GM12801 (cell line): Measurements from ENCODE around the gene PNPLA6.

Experiments
- TF ChIP-seq, protein P1 (sequence below): IDR thresholded peaks from one replicate; pipeline ENCODE4 v1.5.1; 2011; ENCODE audit warnings: control low read depth; ENCODE audit not compliant: insufficient read length; ENCODE audit errors: extremely low read depth

The PNPLA6 gene

DNA sequence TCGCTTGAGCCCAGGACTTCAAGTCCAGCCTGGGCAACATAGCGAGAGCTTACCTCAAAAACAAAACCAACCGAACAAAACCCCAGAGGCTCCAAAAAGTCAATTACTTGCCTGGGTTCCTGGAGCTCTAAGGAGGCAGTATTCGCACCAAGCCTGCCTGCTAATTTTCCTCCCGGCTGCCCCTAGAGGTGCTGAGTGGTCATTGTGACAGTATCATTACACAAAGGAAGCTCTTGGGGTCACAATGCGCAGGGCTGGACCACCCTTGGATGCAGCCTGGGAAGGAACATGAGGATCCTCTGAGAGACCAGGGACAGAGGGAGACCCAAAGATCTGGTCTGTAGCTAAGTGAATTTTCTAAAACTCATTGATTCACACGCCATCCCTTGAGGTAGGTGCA is 38.2 kb upstream of the PNPLA6 start:
- TF ChIP-seq, protein P1, sequence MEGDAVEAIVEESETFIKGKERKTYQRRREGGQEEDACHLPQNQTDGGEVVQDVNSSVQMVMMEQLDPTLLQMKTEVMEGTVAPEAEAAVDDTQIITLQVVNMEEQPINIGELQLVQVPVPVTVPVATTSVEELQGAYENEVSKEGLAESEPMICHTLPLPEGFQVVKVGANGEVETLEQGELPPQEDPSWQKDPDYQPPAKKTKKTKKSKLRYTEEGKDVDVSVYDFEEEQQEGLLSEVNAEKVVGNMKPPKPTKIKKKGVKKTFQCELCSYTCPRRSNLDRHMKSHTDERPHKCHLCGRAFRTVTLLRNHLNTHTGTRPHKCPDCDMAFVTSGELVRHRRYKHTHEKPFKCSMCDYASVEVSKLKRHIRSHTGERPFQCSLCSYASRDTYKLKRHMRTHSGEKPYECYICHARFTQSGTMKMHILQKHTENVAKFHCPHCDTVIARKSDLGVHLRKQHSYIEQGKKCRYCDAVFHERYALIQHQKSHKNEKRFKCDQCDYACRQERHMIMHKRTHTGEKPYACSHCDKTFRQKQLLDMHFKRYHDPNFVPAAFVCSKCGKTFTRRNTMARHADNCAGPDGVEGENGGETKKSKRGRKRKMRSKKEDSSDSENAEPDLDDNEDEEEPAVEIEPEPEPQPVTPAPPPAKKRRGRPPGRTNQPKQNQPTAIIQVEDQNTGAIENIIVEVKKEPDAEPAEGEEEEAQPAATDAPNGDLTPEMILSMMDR: no peak

DNA sequence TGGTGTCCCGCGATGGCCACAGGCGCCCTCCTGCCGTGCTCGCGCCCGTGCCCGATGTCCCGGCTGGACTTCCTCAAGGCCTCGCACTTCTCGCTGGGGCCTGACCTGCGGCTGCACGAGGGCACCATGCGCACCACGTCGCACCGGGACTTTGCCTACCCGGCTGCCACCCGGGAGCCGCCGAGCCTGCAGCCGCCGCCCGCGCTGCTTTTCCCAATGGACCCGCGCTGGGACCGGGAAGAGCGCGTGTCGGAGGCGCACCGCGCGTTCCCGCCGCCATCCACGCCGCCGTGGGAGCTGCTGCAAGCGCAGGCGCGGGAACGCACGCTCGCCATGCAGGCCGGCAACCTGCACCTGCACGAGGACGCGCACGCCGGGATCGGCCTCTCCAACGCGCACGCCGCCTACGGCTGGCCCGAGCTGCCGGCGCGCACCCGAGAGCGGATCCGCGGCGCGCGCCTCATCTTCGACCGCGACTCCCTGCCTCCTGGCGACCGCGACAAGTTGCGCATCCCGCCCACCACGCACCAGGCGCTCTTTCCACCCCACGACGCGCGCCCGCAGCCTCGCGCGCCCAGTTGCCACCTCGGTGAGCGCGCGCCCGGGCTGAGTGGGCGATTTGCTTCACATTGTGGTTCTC is 34.6 kb upstream of the PNPLA6 start:
- TF ChIP-seq, protein P1: no peak

DNA sequence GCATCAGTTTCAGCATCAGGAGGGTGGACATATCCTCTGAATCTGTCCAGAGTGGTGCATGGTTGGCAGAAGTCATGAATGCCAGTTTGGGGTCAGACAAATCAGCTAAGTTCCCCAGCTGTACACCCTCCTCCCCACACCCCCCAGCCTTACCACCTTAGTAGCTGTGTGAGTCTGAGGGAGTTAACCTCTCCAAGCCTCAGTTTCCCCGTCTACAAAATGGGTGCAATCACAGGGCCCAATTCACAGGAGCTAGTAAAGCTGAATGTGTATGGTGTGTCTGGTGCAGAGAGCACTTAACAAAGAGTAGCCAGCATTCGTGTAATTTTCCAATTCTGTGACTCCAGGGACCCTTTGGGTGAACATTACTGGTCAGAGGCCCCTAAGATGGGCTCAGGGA is 33.0 kb upstream of the PNPLA6 start:
- TF ChIP-seq, protein P1: no peak

DNA sequence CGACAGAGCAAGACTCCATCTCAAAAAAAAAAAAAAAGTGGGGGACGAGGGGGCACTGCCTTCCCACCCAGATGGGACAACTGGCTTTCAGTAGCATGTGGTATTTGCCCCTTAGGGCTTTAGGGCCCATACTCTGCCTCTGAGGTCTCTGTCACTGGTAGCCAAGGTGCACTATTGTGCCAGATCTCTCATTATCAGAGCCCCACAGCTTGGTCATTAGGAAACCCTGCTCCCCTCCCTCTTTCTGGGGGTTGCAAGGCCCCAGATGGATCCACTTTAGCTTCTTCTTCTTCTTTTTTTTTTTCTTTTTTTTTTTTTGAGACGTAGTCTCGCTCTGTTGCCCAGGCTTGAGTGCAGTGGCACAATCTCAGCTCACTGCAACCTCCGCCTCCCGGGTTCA is 30.8 kb upstream of the PNPLA6 start:
- TF ChIP-seq, protein P1: no peak

DNA sequence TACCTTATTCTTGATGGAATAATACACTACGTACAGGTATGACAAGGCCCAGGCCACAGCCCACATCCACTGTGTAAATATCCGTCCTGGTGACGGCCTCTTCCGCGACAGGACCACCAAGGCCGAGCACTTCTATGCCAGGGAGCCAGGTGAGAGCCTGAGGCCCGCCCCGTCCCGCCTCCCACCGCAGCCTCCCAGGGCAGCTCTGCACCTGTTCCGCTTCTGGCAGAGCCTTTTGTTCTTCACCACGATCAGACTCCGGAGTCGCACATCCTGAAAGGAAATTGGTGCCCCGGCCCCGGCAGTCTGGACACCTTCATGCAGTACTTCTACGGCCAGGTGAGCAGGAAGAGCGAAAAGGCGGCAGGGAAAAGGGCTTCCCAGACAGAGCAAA is 30.2 kb upstream of the PNPLA6 start:
- TF ChIP-seq, protein P1: no peak

DNA sequence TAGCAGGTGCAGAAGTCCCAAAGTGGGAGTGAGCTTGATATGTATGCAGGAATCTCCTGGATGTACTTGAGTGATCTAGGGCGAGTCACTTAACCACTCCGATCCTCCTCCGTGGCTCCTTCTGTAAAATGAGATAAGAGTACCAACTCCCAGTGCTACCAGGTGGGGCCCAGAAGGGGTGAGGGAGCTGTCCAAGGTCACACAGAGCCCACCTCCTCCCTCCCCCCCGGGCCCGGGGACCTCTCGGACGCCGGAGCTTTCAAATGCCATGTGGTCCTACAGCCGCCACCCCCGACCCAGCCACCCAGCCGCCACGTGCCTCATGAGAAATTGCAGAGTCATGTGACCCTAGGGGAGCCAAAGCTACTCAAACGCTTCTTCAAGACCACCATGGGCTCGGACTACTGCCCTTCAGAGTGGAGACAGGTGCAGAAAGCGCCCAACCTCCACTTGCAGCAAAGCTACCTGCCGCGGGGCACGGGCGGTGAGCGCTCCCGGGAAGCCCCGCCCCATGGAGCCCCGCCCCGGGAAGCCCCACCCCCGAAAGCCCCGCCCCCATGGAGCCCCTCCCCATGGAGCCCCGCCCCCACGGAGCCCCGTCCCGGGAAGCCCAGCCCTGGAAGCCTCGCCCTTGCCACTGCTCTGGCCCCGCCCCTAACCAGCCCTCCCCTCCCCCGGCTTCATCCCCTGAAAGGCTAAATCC is 29.7 kb upstream of the PNPLA6 start:
- TF ChIP-seq, protein P1: no peak

DNA sequence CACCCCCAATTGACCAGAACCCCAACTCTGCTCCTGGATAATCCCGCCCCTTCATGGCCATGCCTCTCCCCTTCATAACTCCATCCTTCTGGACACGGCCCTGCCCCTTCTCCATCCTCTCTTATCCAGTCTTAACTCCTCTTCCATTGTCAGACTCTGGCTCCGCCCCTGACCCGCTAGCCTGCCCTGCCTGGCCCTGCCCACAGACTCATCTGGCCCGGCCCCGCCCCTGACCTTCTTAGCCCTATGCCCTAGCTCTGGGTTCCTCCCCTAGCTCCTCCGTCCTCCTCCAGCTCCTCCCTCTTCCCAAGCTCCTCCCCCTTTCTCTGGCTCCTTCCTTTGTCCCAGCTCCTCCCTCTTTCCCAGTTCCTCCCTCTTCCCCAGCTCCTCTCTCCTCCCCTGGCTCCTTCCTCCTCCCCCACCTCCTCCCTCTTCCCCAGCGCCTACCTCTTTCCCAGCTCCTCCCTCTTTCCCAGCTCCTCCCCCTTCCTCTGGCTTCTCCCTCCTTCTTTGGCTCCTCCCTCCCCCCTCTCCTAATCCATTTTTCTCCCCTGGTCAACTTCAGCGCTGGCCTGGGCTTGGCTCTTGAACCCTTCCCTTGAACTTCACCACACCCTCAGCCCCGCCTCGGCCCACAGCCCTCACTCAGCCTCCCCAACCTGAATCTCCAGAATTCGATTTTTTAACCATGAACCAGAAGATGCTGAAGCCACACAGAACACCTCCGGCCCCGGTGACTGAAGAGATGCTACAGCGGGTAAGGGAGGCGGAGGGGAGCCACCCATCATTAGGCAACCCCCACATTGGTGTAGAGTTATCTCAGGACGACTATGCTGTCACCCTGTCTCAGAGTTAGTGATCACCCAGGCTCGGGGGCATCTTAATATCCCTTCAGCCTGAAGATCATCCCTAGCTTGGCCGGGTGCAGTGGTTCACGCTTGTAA is 28.9 kb upstream of the PNPLA6 start:
- TF ChIP-seq, protein P1: no peak
